Lower lobe of right lung (tissue), 2 donors: Measurements from ENCODE around the gene PTPRN2. TPM values are rescaled to one million over a fixed set of nuclear protein-coding genes. Genes with fewer than 3 reads are reported as not detected.
"Not testable (repeated sequence)": the region's sequence is repeated elsewhere in the genome, so short reads cannot be mapped to it uniquely, and the experiment has no call there.

Source experiments
- ATAC-seq, 2 donors: fragments of 200-7000 bp; cut with Tn5 transposase; one replicate each; pipeline ENCODE4 v1.9.1; 2020 to 2022; ENCODE audit warnings: mild to moderate bottlenecking in 2 of 2, moderate library complexity in 2 of 2
- DNase-seq: peaks from one replicate; pipeline ENCODE4 v3.0.0-alpha.2; 2020
- H3K27ac ChIP-seq: fragments of 200-600 bp; one replicate; pipeline ENCODE4 v1.8.0; 2022
- H3K27me3 ChIP-seq: fragments of 200-600 bp; one replicate; pipeline ENCODE4 v1.8.0; 2022; ENCODE audit warnings: low read depth
- H3K36me3 ChIP-seq: fragments of 200-600 bp; one replicate; pipeline ENCODE4 v1.8.0; 2022; ENCODE audit warnings: mild to moderate bottlenecking
- H3K4me1 ChIP-seq: fragments of 200-600 bp; one replicate; pipeline ENCODE4 v1.8.0; 2022
- H3K4me3 ChIP-seq: fragments of 200-600 bp; one replicate; pipeline ENCODE4 v1.8.0; 2022; ENCODE audit warnings: mild to moderate bottlenecking
- H3K9me3 ChIP-seq: fragments of 200-600 bp; one replicate; pipeline ENCODE4 v1.8.0; 2022
- intact Hi-C: fragments of 100-400 bp; cut with DNase I; formaldehyde crosslinking; loops from one replicate; pipeline ENCODE4 v1.11.0; 2022
- total RNA-seq: library from RNA; stranded (reverse); fragmentation: NEBNext Ultra II Directional; extraction: Animal tissue kit (Norgen Biotek cat#: 25700); gene quantifications from one replicate; pipeline ENCODE4 v1.2.1, GENCODE V29; 2021
- TF ChIP-seq, protein P1 (sequence below): fragments of 200-600 bp; IDR thresholded peaks from one replicate; pipeline ENCODE4 v1.8.0; 2022; ENCODE audit warnings: antibody characterized with exemption, mild to moderate bottlenecking
- donor health status: DM: no; HTN: yes; CAD: no; lungs with severe emphysema.

Gene PTPRN2
- total RNA-seq, 1 donor from 2014 or later: 6.8 TPM

DNA sequence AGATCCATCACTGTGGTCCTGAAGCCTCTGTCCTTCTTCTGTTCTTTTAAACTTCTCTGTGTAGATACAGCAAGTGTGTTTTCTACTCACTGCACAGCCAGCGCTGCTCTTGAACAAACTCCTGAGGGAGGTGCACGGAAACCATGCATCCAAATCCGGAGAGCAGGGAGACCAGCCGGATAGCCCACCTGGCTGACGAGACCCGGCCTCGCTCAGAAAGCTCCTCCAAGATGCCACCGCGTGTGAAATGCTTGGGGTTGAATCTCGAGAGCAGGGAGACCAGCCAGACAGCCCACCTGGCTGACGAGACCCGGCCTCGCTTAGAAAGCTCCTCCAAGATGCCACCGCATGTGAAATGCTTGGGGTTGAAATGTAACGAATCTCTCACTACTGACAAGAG lies 602.0 kb downstream of the PTPRN2 start:
- intact Hi-C loops: no loop called here
- ATAC-seq: no peak
- Histone ChIP-seq H3K4me3 (no peak overlapping the region), H3K36me3 (no peaks in the 10 kb centered on the region), H3K27ac (no peak overlapping the region), H3K4me1 (no peaks in the 10 kb centered on the region), H3K27me3 (no peaks in the 10 kb centered on the region), H3K9me3 (no peaks in the 10 kb centered on the region)
- TF ChIP-seq, protein P1, sequence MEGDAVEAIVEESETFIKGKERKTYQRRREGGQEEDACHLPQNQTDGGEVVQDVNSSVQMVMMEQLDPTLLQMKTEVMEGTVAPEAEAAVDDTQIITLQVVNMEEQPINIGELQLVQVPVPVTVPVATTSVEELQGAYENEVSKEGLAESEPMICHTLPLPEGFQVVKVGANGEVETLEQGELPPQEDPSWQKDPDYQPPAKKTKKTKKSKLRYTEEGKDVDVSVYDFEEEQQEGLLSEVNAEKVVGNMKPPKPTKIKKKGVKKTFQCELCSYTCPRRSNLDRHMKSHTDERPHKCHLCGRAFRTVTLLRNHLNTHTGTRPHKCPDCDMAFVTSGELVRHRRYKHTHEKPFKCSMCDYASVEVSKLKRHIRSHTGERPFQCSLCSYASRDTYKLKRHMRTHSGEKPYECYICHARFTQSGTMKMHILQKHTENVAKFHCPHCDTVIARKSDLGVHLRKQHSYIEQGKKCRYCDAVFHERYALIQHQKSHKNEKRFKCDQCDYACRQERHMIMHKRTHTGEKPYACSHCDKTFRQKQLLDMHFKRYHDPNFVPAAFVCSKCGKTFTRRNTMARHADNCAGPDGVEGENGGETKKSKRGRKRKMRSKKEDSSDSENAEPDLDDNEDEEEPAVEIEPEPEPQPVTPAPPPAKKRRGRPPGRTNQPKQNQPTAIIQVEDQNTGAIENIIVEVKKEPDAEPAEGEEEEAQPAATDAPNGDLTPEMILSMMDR: no peak
- no peak for DNase-seq

DNA sequence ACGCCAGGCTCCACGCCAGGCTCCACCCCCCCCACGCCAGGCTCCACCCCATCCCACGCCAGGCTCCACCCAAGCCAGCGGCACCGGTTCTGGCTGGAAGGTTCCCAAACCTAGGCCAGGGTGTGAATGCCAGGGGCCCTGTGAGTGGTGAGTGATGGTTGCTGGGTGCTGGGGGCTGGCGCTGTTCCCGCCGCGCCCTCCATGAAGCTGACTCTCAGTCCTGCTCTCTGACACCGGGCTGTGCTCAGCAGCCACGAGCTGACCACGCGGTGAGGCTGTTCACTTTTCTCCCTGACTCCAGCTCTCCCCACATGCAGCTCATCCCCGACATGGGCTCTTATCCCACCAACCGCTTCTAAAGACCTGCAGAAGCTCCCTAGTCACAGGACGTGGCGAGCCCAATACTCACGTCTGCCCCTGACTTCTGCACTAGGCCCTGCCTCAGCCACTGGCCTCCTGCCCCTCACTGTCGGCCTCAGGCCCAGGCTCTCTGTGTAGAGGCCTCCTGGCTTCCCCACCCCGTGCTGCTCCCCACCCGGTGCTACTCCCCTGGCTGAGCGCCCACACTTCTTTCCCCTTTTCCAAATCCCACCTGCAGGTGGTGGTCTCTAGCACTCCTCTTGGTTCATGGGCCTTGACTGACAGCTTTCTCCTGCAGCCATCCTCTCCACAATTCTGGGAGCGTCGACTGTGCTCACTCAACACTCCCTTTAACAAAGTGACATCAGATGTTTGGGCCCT lies 603.0 kb downstream of the PTPRN2 start:
- no peak overlapping the region for H3K27ac ChIP-seq
- H3K4me1 ChIP-seq: no peaks in the 10 kb centered on the region
- H3K36me3 ChIP-seq: no peaks in the 10 kb centered on the region
- no peaks in the 10 kb centered on the region for H3K27me3 ChIP-seq
- TF ChIP-seq, protein P1: no peak
- DNase-seq: no peak
- no peak overlapping the region for H3K4me3 ChIP-seq
- ATAC-seq: peak in 1 of 2 donors; percentile 14
- no peaks in the 10 kb centered on the region for H3K9me3 ChIP-seq
- intact Hi-C loops: no loop called here

DNA sequence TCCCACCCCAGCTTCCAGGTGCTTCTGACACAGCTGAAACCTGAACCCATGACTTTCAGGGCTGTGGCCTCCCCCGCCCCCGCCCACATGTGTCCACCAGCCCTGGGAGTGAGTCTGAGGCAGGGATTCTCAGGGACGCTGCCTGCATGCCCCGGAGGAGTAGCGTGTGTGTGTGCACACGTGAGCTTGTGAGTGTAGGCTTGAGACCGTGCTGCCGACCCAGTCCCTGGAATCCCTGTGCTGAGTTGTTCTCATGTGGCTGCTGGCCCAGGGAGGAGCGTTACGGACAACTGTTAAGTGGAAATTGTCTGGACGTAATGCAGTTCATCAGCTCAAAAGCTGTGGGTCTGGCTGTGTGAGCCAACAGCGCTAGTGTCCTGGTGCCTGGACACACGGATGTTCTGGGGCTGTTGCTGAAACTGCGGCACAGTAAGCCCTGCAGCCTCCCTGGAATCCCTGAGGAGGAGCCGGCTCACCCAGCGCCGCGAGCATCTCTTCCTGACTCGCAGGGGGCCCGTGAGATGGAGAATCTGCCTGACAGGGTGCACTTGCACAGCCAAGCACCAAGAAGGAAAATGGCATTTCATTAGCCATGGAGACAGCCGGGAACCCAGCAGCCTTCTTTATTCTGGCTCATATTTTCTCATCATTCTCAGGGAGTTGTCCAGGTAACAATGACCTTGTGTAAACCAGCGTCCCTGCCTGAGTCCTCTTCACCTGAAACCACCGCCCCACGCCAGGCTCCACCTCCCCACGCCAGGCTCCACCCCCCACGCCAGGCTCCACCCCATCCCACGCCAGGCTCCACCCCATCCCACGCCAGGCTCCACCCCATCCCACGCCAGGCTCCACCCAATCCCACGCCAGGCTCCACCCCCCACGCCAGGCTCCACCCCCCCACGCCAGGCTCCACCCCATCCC lies 603.9 kb downstream of the PTPRN2 start:
- ATAC-seq: no peak
- Histone ChIP-seq H3K4me3 (no peak overlapping the region), H3K36me3 (no peaks in the 10 kb centered on the region), H3K27me3 (no peaks in the 10 kb centered on the region), H3K27ac (no peak overlapping the region), H3K9me3 (no peaks in the 10 kb centered on the region), H3K4me1 (no peaks in the 10 kb centered on the region)
- DNase-seq: no peak
- TF ChIP-seq, protein P1: no peak
- intact Hi-C loops: no loop called here

DNA sequence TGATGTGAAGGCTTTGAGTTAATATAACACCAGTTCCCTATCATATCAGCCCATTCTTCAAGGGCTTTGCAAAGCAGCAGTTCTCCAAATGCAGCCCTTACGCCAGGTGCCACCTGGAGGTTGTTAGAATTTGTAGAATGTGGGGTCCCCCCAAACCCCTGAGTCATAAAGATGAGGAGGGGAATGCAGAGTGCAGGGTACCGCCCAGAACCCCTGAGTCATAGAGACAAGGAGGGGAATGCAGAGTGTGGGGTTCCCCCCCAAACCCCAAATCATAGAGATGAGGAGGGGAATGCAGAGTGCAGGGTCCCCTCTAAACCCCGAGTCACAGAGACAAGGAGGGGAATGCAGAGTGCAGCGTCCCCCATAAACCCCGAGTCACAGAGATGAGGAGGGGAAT lies 605.8 kb downstream of the PTPRN2 start:
- Histone ChIP-seq H3K9me3 (no peaks in the 10 kb centered on the region), H3K27me3 (no peaks in the 10 kb centered on the region), H3K27ac (no peak overlapping the region), H3K4me3 (no peak overlapping the region), H3K4me1 (no peaks in the 10 kb centered on the region), H3K36me3 (no peaks in the 10 kb centered on the region)
- intact Hi-C loops: no loop called here
- ATAC-seq (no peak), DNase-seq (no peak)
- TF ChIP-seq, protein P1: no peak

DNA sequence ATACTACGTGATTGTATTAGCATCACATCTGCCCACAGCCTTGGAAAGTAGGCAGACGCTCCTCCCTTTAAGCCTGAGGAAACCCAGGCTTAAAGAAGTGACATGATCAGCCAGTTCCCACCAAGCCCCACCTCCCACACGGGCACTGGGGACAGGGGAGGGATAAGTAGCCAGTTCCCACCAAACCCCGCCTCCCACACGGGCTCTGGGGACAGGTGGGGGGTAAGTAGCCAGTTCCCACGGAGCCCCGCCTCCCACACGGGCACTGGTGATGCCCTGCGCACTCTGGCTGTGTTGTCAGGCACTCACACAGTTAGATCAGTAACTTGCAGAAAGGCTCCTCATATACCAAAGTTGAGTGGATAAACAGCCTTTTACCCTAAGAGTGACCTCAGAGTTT lies 606.8 kb downstream of the PTPRN2 start:
- Histone ChIP-seq H3K9me3 (no peaks in the 10 kb centered on the region), H3K36me3 (no peaks in the 10 kb centered on the region), H3K27me3 (no peaks in the 10 kb centered on the region), H3K4me3 (no peak overlapping the region), H3K4me1 (no peaks in the 10 kb centered on the region), H3K27ac (no peak overlapping the region)
- TF ChIP-seq, protein P1: no peak
- no peak for ATAC-seq
- no peak for DNase-seq
- intact Hi-C loops: no loop called here

DNA sequence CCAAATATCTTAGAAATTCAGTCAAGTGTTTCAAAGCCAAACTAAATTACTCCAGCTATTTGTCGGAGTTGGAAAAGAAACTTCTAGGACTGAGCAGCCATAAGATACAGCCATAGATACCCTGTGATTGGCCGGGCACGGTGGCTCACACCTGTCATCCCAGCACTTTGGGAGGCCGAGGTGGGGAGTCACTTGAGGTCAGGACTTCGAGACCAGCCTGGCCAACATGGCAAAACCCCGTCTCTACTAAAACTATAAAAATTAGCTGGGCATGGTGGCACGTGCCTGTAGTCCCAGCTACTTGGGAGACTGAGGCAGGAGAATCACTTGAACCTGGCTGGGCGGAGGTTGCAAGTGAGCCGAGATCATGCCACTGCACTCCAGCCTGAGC lies 607.3 kb downstream of the PTPRN2 start:
- H3K4me3 ChIP-seq, H3K27me3 ChIP-seq, H3K4me1 ChIP-seq, intact Hi-C loops, H3K36me3 ChIP-seq, ATAC-seq, H3K9me3 ChIP-seq, H3K27ac ChIP-seq: not testable (repeated sequence)
- peak; percentile 4 for DNase-seq
